DMS114 treated with DMSO at 0.1 percent for 48 hours (cell line): Measurements from ENCODE around the gene LINC01488.

Experiments
- DNase-seq: peaks from one replicate; lab custom pipeline; 2025; ENCODE audit not compliant: unreplicated experiment; lab: John Stamatoyannopoulos, UW

LINC01488 gene

DNA sequence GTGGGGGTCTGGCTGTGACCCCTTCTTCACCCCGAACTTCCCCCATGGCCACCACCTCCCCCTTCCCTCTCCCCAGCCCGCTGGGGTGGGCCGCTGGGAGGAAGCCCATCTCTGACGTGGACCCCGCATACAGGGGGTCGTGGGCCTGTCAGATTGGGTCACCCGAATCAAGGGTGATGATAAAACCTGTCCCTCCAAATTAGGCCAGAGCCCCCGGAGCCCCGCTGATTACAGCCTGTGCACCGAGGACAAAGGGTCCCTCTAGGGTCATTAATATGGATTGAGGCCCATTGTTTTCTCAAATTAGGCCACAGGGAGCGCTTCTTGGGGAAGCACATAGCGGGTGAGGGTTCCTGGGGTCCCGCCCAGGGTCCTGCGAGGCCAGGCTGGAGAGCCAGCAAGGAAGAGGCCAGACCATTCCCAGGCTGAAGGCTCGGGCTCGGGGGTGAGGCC is 4.9 kb upstream of the LINC01488 start:
- DNase-seq = no peak

DNA sequence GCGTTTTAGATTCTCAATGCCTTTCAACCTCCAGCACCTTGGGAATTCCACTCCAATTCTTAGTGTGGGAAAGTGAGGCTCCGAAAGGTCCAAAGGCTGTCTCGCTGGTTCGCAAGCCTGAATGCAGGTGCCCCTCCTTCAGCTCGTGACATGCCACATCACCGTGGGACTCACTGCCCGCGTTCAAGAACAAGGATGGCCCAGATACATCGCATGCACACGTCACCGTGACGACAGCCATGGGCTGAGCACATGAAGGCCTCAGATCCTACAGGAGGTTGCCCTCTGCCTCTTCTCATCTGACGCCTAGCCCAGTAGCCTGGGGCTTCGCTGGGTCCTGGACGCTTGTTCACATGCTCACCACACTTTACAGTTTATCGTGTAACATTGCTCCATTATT is 4.4 kb upstream of the LINC01488 start:
- no peak for DNase-seq

DNA sequence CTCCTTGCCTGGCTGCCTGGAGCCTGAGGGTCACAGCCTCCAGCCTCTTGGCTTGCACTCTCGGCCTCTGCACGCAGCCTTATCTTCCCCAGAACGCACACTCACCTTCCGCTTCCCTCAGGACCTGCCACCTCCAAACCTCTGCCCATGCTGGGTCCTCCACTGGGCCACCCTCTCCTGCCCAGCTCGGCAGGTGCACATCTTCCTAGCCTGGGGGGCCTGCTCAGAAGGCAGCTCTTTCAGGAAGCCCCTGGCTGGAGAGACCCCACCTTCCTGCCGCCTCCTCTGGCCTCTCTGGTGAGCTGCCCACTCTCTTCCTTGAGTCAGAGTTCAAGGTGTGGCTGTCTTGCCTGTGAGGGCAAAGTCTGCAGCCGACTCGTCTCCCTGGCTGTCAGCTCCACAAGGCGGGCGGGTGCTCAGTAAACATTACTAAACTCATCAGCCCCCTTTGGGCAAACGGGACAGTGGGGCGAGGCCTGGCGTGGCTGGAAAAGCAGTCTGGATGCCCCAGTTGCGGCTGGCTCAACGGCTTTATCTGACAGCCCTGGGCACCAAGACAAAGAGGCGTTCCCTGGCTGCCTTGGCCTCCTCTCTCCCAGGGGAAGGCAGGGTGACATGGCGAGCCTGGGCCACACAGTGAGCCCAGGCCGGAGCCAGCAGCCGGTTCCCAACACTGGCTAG is 1.7 kb upstream of the LINC01488 start:
- DNase-seq = no peak

DNA sequence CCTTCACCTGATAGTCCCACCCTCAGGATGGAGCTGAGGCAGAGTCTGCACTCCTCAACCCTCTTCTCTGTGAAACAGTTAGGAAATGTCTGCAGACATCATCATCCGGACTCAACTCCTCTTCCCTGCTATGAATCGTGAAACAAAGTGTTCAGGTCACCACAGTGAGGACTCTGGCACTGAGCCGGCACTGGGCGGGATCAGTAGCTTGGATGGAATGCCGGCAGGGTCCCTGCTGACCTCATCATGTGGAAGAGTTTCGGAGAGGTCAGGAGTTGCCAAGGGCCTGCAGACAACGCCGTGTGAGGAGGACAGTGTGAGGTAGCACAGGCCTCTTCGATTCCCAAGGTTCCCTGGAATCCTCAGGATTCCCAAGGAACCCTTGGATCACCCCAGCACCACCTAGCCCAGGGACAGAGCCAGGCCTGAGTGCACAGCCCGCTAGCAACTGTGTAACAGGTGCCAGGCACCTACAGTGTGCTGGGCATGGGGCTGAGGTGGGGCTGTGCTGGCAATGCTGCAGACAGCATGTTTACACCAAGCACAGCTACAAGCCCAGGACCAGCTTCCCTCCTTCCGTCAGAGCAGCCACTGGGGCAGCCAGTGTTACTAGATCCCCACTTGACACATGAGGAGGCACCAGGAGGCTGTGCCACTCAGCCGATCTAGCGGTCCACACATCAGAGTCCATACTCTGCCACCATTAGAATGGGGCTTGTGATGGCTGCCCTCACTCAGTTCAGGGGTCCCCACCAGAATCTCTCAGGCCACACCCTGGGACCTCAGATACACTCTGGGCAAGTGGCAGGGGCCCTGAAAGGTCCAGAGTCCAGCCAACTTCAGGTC is 693 bp upstream of the LINC01488 start:
- DNase-seq = no peak

DNA sequence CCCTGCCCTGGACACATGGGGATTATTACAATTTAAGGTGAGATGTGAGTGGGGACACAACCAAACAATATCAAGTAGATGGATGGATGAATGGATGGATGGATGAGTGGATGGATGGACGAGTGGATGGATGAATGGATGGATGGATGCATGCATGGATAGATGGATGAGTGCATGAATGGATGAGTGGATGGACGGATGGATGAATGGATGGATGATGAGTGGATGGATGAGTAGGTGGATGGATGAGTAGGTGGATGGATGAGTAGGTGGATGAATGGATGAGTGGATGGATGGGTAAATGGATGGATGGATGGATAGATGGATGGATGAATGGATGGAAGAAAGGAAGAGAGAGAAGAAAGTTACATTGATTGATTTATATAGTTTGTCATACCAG is 859 bp downstream of the LINC01488 start:
- no peak for DNase-seq

DNA sequence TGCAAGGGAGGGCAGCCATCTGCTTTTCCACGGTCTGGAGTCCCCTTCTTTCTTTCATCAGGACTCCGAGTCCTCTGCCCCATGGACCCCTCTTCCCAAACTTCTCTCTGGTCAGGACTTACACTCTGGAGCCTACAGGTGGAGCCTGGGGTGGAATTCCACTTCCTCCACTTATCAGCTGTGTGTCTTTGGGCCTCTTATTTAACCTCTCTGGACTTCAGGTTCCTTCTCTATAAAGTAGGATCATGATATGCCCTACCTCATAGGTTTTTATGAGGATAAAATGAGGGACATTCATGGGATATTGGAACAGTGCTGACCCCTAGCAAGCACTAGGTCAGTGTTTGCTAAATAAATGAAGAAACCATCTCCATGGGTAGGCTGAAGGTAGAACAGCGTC is 1.7 kb downstream of the LINC01488 start:
- no peak for DNase-seq

DNA sequence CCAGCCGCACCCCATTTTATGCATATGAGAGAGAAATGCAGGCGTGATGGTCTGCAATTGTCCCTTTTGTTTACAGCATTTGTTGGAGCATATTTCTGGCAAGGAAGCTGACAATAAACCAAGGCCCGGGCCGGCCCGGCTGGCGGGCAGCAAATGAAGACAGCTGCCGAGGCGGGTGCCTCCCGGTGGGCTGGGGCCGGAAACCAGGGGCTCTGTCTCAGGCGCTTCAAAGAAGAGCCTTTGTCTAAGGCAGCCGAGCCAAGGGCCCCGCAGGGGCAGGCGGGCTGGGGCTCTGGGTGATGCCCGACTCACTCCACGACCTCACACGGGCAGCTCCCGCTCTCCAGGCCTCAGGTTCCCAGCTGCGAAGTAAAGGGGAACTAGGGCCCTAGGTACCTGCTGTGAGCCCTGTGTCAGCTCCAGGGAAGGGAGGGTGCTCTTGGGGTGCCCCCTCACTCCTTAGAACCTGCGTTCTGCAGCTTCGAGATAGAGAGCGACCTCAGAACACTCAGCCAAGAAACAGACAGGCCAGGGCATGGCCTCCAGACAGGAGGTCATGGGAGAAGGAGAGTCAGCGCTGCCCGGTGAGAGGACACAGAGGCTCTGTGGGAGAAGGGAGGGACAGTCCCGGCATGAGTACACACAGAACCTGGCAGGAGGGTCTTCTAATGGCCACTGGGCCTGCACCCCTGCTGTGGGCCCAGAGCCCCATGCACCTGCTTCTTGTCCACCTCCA is 2.4 kb downstream of the LINC01488 start:
- DNase-seq = no peak

DNA sequence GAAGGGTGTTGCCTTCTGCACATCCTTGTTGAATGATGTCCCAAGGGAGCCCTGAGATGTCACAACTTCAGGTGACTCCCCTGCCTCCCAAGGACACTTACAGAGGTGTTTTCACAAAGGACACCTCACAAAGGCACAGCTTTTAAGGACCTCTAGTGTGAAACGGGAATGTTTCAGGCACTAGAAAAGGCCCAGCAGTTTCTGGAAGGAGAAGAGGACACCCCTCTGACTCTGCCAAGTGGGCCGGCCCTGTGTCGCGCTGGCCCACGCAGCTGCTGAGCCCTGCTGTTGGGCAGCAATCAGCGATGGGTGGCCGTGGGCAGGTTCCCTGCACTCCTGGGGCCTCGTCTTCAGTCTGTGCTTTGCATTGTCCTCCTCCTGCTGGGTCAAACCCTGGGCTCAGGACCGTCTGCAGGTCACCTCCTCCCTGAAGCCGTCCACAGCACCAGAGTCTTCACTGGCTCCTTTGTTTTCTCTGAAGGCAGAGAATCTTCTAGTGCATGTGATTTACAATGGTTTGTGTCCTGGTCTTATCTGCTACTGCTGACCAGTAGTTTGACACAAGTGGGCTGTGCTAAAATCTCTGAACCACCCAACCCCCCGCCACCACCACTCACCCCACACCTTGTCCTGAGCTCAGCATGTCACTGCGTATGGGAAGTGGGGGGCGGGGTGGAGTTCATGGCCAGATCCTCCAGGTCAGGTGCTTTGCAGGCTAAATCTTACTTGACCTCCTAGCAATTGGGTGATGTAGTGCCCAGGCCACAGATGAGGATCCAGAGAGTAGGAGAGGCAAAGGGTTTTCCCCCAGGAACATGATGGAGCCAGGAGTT is 3.2 kb downstream of the LINC01488 start:
- no peak for DNase-seq

DNA sequence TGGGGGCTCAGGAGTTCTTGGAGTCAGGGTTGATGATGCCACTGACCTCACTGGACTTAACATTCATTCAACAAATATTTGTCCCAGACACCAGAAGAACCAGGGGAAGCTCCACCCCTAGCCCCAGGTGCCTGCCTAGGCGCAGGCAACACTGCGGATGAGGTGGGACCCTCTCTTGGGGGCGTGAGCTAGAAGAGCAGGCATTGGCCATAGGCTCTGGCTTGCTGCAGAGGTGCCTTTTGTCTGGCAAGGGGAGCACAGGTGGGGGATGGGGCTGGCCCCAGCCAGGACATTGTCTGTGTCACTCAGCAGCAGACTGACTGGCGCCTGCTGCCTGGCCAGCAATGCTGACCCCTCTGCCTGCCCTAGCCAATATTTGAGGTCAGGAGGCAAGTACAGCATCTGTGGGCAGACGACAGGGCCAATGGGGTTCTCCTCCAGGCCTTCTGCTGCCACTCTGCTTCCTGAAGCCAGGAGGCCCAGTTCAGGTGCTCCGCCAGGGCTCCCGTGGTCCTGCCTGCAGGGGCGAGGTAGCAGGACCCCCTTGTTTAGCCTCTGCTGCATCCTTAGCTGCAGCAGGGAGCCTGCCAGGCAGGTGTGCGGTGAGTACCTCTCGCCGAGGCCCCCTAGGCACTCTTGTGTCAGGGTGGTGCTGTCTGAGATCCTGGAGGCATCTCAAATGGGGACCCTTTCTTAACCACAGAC is 4.0 kb downstream of the LINC01488 start:
- DNase-seq = no peak

DNA sequence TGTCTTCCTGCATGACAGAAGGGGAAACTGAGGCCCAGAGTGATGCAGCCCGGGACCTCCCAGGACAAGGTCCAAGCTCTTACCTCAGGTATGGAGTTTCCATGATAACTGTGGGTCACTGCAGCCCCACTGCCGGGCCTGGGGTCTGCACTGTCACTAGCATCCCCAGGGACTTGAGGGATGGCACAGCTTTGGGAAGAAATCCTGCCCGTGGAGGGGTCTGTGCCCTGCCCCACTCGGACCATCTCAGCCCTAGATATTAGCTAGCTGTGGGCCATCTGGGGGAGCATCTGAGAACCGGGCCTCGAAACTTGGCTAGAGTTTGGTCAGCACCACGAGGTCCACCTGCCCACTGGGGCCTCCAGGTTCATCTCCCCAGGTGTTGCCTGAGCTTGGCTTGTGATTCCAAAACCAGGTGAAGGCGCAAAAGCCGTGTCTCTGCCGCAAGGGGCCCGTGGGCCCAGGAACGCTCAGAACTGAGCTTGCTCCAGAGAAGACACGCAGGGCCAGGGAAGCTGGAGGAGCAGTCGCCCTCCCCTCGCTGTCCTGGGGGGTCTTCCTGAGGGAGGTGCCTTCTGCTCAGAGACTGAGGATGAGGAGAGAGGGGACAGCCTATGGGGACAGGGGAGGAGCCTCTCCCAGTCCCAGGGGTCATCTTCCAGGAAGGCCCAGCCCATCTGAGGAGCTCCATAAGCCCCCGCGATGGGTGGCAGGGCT is 4.8 kb downstream of the LINC01488 start:
- DNase-seq = no peak

DNA sequence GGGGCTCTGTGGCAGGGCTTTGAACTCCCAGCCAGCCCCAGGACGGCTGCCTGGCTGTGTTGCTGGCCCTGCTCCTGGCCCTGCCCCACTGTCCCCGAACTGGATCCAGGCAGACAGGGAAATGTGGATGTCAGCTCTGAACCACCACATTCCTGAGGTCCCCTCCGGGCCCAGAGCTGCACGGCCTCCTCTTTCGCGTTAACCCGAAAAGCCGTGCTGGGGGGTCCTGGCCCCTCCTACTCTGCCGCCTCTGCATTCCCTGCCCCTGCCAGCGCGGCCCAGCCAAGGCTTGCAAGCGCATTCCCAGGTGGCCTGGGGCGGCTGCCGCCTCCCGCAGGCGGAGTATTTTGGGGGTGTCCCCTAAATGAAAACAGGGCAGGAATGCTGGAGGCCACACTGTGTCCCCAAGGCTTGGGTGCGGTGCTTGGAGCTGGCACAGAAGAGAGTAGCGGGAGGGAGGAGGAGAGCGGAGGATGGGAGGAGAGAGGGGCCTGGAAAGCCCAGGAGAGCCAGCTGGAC is 5.4 kb downstream of the LINC01488 start:
- DNase-seq = no peak

DNA sequence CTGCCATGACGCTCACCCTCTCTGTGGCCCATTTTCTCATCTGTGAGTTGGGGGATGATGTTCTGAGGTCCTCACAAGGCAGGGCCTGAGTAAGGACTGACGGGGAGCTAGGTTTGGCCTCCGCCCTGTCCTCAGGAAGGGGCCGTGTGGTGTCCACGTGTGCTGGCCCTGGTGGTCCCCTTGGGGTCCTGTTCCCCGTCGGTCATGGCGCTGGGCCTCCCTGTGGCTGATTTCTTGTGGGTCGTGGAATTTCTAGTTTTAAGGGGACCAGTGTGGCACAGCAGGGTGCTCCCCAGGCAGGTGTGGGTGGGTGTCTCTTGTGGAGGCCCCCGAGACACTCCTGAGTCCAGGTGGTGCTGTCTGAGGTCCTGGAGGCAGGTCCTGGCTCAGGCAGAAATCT is 5.9 kb downstream of the LINC01488 start:
- no peak for DNase-seq

DNA sequence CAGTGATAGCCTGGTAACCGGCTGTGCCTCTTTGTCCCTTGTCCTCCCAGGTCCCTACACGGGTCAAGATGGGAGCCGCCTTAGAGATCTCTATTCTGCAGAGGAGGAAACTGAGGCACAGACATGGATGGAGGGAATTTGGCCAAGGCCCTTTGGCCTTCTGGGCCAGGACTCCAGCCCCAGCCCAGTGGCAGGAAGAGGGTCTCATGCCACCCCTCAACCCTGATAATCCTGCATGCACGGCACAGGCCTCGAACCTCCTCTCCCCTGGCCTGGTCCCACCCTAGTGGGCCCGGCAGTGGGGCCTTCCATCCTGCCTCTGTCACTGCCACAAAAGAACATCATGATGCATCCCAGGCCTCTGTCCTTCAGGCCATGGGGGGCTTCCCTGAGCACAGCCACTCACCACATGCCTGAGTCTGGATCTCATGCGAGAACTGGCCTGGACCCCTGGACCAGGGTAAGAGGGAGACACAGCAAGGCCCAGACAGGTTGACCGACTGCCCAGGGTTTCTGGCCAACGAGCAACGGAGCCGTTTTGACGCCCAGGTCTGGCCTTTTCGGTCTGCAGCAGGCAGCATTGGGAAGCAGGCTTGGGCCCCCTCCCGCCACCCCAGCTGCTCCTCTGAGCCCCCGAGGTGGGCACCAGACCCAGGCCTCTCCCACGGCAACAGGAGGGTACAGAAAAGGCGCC is 6.5 kb downstream of the LINC01488 start:
- no peak for DNase-seq

DNA sequence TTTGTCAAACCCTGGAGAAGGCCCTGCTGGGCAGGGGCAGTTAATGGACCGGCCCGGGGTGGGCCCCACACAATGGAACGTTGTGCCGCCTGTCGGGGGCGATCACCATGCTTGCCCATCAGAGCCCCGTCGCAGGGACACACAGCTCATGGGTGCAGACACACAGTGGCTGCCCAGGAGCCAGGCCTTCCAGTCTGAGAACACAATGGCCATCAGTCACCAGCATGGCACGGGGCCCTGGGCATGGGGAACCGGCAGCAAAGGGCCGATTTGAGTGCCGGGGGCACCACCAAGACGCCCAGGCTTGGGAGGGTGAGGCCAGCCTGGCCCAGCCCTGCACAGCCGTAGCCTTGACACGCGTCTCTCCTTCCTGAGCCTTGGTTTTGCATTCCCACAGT is 7.1 kb downstream of the LINC01488 start:
- DNase-seq = no peak

DNA sequence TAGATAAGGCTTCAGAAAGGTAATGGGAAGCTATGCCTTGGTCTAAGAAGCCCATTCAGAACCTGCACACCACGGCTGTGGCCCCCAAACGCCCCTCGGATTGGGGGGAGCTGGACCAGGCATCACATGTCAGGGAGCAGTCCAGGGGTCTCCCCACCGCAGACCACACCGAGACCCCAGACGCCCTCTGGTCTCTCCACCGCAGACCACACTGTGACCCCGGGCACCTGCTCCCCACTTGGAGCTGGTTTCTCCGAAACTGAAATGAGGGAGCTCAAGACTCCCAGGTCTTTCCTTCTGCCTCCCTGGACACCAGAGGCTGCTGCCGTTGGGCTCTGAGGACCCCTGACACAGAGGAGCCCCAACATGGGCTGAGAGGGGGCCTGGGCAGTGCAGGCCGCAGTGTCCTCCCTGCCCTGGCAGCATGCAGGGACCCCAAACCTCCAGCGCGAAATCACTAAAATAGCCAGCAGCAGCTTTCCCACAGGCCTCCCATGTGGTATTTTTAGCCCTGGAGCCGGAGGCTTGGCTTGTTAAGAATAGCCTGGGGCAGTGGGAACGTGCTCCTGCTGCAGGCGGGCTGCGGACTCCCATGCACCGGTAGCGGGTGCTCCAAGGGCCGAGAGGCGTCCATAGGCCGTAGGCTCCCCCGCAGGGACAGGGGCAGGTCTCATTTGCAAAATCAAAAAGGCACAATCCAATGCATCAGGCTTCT is 7.7 kb downstream of the LINC01488 start:
- no peak for DNase-seq

DNA sequence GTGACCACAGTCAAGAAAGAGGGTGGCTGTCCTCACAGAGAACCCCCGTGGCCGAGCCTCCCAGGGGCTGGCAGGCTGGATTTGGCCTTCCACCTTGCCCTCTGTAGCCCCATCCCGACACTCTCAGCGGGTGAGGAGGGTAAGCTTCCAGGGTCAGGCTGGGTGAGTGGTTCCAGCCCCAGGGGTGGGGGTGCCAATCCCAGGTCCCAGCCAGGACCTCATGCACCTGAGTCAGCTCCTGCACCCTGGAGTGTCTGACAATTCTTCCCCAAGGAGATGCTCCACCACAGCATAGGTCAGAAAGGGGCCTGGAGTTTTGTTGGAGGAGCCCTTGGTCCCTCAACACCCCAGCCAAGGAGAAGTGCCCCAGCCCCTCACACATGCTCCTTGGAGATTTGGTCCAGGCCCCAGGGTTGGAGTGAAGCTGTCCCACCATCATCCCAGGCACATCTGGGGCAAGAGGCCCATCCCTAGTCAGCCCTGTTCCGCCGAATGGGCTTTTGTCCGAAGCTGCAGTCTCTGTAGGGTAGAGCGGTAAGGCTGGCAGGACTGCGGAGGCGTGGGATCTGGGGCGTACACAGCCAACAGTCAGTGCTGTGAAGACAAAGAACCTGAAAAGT is 8.4 kb downstream of the LINC01488 start:
- DNase-seq = no peak

DNA sequence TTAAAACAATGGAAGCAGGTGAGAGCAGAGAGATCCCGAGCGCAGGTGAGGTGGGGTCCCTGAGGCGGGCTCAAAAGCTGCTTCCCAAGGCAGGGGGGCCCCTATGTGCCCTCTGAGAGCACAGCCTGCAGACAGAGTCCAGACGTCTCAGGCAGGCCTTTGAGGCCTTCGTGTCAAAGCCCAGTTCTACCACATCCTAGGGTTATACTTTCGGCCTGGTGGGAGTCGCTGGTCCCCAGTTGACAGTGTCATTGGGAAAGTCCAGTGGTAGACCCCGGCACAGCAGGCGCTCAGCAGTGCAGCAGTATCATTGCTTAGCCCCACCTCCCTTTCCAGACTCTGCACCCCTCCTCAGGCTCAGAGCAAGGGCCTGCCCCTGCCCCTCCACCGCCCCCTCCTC is 9.1 kb downstream of the LINC01488 start:
- no peak for DNase-seq
